Muscle of arm (tissue), 12 donors: ENCODE data around the gene TMEM9. TPM values are rescaled to one million over a fixed set of nuclear protein-coding genes. Genes with fewer than 3 reads are reported as not detected.

Source experiments
- DNase-seq: peaks from one replicate; pipeline ENCODE4 v3.0.0-alpha.2; 2013
- polyA plus RNA-seq, 12 donors: library from polyadenylated mRNA; unstranded; fragments of 120-200 nt; gene quantifications; one replicate each; pipeline ENCODE4 v1.2.1, GENCODE V29; 2013; ENCODE audit not compliant: insufficient read length in 12 of 12

Gene TMEM9
- polyA plus RNA-seq, 12 donors, result 43.1 to 101 (median 54.1) TPM; not detected in 1

DNA sequence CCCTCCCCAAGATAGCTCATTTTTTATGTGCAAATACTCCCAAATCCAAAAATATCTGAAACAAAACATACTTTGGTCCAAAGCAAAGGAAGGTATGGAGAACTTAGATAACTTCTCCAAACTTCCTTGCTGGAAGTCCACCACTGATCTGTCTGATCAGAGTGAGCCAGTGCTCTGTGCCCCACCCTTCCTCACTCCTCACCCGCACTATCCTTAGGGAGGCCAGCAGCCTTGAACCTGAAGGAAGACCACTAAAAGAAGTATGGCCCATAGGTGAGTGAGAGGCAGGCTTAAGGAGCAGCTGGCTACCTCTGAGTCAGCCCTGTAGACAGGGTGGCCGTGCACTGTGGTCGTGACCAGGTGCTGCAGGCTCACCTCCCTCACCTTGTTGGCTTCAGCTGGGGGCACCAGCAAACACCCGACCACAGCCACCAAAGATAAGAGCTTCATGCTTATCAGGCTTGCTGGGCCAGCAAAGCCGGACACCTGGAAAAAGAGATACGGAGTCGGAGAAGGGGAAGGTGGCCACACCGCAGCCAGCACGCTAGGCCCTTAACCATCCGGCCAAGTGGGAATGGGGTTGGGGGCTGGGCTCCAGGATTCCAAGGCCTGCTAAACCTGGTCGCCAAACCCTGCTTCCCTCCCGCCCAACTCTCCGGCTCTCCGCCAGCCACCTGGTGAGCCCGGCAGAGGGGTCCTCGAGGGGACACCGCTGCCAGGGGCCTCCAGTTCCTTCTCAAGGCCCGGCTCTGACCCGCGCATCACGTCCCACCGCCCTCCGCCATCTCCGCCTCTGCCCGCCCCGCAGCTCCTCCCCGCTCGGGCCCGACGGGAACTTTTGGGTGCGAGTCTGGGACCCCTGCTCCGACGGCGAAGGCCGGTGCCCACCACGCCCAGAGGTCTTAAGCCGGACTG, 543 bp downstream of the TMEM9 start:
- DNase-seq, result no peak

DNA sequence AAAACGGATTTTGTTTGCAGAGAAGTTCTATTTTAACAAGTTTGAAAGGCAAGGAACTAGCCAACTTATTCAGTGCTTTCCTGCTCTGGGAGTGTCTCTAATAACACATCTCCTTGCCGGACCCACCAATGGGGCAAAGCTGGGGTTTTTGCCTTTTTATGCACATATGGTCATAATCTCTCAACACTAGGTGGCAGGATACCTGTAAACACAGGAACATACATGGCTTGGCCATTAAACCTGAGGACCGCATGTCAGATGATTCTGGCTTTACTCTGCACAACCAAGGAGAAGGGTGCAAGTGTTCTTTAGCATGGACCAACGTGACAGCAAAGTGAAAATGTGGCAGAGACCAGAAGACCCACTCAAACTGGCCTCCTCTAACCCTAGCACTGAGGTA, 4.9 kb downstream of the TMEM9 start:
- DNase-seq, result no peak

DNA sequence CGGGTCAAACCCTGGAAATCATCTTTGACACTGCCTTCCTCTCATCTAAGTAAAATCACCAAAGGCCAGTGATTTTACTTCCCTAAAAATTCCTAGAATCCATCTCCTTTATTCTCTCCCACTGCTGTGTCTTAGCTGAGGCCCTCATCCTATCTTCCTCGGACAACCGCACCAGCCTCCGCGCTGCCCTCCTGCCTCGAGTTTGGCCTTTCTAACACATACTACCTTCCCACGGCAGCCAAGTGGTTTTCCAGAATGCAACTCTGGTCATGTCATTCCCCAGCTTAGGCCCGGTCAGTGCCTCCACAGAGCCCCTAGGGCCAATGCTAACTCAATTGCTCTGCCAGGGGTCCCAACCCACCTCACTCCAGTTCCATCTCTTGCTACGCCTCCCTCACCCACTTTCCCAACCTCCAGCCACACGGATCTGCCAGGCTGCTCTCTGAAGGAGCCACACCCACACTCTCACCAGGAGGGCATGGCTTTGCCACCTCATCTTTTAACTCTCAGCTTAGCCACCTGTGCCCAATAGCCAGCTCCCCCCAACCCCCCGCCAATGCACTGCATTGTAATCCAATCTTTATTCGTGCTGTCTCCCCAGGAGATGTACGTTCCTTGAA, 6.8 kb downstream of the TMEM9 start:
- no peak for DNase-seq

DNA sequence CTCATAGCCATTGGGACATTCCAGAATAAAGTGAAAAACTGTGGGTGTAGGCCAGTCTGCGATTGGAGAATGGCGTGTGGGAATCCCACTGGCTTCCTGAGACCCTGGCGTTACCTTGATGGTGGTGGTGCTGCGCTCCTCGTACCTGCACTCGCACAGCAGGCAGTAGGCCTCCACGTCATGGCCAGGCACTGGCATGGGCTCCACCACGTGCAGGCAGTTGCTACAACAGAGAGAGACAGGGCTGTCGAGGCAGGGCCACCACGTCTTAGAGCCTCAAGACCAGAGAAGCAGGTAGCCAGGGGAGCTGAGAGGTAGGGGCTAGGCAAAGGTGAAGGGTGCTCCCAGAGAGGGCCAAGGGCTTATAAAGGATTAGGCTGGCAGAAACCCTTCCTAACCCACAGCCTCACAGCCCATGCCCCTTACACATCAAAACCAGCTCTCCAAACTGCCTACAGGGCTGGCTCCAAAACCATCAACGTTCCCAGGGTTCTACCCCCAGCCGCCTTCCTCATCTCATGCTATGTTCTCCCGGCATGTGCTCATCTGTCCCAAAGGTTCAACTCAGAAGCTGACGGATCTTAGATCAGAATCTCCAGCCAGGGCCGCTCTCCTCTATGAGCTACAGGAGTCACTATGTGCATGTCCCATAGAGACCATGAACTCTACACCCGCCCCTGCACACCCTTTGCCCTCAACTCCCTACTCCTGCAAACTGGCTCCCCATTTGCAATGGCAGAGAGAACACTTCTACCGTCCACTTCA, 7.5 kb downstream of the TMEM9 start:
- DNase-seq, result no peak

DNA sequence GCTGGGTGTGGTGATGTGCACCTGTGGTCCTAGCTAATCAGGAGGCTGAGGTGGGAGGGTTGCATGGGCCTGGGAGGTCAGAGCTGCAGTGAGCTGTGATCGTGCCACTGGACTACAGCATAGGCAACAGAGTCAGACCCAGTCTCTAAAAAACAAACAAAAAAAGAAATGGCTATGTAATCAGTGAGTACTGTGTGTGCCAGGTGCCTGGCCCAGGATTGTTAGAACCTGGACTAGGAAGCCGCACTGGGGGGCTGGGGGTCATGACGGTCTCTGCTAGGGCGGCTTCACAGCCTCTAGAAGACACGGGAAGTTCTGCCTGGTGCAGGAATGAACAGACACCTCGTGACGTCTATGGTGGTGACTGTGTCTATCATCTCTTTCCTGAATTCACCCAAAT, 8.5 kb downstream of the TMEM9 start:
- DNase-seq, result no peak

DNA sequence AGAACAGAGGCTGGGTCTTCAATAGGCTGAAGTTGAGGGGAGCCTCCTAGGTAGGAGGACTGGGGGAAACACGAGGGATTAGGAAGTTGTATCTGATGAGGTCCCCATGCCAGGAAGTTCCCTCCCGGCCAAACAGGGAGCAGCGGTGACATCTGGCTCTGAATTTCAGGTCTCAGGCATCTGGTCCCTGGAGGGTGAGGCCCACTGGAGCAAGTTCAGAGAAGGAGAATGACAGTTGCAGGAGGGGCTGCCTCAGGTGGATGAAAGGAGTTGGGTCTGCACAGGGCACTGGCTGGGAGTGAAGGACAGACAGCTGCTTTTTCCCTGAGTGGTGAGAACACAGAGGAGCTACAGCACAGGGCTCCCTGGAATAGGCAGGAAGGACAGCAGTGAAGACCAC, 9.1 kb downstream of the TMEM9 start:
- DNase-seq, result no peak

DNA sequence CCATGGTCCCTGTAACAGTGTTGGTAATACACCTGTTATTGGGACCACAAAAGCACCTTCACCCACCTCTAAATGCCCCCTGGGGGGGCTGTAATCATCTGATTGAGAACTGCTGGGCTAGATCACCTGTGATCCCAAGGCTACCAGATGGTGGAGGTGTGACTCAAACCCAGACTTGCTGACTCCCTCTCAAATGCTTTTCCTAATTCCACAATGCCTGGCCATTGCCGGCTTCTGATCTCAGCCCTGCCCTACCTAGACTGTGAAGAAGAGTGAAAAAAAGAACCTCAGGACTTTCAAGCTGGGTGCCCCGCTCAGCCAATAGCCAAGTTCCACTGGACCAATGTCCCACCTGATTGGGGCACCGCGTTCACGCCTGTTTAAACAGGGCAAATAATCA, 9.6 kb downstream of the TMEM9 start:
- no peak for DNase-seq

DNA sequence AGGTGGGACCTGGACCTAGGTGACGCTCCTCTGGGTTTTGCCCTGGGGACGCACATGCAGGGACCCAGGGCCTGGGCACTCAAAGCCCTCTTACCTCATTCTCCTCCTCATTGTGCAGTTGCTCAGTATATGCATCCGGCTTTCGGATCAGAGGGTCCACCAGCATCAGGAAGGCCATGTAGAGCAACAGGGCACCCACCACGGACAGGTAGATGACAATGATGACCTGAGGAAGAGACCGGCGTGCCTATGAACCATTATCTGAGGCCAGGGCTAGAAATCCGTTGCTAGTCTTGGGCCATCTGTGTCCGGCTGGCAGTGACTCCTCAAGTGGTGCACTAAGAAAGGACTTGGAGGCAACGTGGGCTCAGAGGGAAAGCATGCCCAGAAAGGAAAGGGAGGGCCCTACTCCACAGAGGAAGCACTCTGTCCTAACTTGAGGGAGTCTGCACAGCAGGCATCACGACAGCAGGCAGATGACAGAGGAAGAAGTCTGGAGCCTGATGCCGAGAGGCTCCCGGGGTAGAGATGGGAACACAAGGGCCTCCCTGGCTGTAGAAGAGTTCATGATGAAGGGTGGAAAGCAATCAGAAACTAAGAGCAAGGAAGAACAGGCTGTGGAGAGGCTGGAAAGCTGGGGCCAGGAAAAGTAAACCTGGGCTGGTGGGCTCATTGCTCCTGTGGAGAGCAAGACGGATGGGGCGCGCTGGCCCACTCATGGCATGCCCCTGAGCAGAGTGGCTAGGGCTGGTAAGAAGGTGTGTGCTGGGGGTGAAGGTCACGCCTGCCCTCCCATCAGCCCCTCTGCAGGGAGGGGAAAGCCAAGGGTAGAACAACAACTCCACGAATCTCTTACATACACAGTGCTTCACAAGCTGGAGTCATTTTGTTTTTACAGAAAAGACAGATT, 10.3 kb downstream of the TMEM9 start:
- DNase-seq, result no peak

DNA sequence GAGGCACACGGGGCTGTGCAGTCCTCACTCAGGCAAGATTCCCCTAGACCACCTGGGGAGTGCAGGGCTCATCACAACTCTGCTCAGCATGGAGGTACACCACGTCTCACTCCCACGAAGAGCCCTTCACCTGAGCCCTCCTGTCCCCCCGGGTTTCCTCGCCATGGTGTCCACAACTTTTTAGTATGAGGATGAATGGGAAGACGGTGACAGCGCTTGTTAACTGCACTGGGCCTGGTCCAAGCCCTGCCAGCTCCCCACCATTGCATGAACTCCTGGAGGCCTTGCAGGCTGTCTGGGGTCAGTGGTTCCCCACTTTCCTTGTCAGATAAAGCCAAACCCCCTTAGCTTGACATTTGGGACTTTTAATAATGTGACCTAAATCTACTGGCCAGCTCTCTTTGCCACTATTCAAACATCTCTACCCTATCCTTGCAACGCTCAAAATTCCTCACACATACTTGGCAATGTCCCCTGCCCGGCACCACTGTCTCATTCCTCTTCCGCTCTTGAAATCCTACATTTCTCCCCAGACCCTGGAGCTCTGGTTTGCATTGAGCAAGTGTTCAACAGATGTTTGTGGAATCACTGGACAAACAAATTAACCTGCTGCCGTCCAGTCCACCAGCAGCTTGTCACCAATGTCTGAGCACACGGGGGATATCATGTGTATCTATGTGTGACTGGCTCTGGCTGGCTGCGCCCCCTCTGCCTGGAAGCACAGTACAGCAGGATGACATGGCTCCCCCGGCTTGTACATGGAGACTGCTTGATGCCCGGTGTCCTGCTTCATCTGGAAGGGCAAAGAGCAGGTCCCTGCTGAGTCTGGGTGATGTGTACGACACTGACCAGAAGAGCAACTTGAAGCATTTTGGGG, 11.2 kb downstream of the TMEM9 start:
- peak; percentile 35 for DNase-seq

DNA sequence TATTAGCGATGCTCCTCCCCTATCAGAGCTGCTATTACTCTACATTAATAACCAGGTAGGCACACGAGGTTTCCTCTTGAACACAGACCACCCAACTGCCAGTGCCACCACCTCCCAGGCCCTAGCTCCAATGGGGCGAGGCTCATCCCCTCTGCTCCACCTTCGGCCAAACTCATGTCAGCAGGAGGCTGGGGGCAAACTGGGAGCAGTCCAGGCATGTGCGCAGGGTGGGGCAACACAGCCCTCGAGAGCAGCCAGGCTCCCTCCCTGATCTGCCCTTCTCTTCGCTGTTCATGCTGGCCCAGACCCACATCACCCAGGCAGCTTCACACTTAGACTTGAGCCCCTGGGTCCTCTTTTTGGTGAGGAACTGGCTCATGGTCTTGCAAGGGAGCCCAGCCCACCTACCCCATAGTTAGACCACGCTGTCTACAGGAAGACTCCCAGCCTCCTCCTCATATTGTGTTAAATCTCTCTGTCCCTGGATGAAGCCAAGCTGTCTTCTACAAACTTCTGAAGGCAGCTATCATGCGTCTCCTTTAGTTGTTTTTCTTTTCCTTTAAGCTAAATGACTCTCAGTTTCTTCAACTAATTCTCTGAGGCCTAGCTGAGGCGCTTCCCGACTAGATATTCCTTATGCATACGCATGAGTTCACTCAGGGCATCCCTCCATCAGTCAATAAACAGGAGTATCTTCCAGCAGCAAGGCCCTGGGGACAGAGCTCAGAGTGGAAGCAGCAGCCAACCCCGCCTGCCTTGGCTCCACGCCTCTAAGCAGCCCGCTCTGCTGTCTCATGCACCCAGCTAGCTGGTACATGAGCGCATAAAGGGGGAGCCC, 12.0 kb downstream of the TMEM9 start:
- DNase-seq, result peak; percentile 77

DNA sequence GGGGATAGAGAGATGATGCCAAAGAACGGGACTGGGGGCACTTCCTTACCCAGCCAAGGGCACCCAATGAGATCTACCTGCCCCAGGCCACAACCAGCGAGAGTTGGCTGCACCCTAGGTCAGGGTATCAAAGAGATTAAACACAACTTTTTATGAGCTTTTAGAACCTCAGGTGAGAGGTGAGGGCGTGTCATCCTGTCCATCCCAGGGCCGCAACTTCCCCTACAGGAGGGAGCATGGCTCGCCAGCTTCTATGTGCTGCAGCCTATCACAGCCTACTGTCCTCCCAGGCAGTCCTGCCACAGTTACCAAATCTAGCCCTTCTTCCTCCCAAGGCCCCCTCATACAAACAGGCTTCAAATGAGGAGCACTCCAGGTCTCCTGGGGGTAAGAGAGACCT, 12.9 kb downstream of the TMEM9 start:
- DNase-seq, result no peak

DNA sequence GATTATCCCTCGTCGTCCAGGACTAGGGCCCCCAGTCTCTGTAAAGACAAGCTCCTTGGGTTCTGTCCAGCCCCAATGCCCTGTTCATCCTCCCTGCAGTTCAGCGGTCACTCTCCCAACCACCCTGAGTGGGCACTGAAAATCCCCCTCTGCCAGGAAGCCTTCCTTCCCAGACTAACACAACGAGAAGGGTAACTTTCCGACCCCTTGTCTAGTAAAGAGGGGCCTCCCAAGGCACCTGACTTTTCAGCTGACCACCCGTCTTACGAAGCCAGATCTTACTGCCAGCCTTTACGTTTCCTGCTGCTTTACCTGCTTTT, 13.4 kb downstream of the TMEM9 start:
- DNase-seq, result no peak

DNA sequence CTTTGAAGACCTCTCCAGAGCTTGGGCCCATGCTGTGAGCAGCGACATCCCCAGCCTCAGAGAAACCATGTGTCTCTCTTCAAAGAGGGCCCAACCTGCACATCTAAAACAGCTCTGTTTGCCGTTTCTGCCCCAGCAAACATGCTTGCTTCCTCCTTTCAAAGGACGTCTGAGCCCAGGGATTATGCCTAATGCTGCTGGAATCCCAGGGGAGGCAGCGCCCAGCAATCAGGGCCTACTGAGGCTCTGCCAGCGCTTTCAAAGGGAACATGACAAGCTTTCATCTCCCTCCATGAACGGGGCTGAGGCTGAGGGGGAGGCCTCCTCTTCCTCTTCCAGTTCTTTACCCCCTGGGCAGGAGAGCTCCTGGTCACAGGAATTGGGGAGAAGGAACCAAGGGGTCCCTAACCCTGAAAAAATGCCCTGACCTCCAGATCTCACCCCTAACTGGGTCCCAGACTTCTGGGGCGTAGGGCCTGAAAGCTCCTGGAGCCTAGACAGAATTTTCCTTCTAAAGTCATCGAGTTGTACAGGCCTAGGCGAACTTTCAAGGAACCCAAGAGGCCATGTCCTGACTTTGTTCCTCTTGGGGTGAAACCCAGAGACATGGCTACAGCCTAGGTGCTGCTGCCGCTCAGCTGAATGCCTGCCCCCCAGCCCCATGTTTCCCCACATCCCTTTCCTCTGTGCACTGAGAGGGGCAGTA, 13.9 kb downstream of the TMEM9 start:
- DNase-seq, result no peak

DNA sequence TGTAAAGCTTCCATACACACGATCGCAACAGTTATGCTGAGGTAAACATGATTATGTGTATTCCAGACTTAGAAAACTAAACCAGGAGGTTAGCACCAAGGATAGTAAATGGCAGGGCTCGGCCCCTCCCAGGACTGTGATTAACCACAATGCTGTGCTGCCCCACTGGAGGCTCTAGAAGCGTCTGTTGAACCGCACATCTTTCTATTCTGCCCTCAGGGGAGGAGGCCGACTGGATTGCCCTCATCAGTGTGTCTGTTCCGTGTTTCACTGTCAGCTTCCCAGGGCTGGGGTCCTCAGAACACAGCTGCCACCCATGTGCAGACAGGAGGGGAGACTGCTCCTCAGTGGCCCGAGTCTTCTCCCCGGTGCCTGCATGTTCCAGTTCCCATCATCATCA, 14.5 kb downstream of the TMEM9 start:
- no peak for DNase-seq

DNA sequence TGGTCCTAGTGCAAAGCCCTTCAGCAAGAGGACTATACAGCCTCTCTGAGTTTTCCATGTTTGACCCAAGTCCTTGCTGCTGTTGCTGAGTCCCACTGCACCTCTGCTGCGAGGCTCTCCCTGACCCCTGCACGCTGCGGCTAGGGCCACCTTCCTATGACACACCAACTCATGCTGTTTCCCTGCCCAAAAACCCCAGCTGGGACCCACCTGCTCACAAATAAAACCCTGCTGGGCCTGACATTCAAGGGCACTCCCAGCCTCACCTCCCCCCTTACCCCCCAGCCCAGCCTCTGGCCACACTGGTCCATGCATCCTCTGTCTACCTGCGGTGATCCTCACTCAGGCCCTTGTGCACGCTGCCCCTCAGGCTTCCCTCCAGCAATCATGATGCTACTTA, 15.0 kb downstream of the TMEM9 start:
- DNase-seq, result no peak

DNA sequence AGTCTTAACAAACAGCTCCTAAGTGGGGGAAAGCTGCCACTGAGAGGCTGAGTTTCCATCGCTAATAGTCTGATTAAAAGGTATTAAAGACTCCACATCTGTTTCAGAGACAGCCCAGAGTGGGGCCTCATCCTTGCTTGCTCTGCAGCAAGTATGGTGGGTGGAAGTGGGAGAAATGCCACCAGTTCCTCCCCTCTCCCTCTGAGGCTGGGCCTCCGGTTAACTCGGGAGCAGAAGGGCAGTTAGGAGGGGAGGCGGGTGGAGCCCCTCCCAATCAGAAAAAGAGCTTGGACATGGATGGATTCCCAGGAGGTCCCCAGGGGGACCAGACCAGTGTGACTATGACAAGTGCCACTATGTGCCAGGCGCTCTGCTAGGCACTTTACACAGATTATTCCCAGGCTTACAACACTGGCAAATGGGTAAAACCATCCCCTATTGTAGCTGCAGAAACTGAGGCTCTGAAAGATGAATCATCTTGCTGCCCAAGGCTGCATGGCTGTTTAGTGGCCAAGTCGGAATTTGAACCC, 15.9 kb downstream of the TMEM9 start:
- DNase-seq, result no peak

DNA sequence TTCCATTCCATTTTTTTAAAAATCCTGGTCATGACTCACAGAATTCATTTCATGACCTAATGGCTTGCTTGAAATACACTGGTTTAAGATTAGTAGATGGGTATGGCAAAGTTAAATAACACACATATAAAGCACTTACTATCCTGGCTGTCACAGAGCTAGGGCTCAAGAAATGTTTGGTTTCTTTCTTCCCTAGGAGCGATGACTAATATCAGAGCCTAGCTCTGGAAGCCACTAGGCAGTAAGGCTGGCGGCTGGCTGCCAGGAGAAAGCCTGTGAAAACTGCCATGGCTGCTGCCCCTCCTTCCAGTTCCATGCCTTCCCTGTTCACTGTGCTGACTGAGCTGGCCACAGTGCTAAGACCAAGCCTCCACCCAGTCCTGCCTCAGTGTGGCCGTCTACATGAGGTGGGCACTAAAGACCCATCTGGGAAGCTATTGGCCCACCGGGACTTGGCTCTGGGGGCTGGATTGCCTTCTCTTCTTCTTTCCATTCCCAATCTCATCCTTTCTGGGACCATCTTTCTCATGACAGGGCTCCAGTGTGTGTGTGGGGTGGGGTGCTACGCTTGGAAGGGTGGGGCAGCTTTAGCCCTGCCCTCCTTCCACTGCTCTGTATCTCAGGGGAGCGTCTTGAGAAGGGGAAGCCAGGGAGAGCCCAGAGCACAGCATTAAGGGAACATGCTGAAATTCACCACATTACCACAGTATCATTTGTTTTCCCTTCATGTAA, 16.5 kb downstream of the TMEM9 start:
- no peak for DNase-seq

DNA sequence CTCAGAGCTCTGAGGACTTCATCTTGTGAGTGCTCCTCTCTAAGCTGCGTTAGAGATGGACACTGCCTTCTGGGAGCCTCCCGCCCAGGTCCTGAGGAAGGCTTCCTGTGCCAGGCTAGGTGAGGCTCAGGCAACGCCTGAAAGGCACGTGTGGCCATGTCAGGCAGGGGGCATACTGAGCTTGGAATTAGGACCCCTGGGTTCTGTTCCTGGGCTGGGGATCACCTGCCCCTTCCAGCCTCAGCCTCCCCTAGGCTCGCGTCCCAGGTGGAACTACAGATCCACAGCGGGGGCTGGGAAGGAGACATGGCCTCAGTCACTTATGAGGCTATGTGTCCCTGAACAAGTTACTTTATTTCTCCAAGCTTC, 17.3 kb downstream of the TMEM9 start:
- no peak for DNase-seq
